ENCODE data around the gene CHKB. TPM values are rescaled to one million over a fixed set of nuclear protein-coding genes. Genes with fewer than 3 reads are reported as not detected.

The CHKB gene
- total and polyA plus RNA-seq, 2 of the 8 experiments (the other 6 are each of a cell fraction or from before 2014, with no cell fraction given): 27.9 to 42.2 TPM

DNA sequence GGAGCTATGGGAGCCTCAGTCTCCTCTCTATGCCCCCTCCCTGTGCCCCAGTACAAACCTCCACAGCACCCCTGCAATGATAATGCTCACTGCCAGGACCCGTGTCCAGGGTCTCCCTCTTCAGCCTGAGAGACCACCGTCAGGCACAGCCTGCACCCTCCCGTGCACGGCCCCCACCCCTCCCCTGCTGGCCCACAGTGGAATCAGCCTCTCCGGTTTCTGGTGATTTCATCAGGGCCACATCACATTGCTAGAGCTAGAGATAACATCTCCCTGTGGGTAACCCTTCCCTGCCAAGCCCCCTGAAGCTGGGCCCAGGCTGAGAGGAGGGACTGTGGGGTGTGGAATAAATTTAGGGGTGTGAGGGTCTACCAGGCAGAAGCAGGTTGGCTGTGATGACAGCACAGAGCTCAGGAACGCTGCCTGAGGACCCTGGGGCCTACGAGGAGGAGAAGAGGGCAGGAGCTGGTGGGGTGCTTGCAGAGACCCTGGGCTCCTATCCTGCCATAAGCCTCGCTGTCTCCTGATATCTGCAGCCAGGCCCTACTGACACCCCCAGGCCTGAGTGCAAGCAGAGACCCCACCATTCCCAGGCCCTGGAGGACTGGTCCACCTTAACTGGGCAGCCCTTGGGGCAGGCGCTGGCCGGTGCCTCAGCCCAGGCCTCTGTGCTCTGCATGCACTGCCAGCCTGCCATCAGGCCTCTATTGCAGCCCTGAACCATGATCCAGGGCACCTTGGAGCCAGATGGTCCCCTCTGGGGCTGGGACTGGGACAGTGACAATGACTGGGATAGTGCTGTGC is 36.9 kb downstream of the CHKB start, which contains the start of gene KLHDC7B:
TSS of gene KLHDC7B (plus strand) at position 378 of the 804 bp plus-strand sequence. CDS start at position 723, 345 bp downstream.
- H3K4ac ChIP-seq (replicated peaks; ENCODE audit: insufficient read length, low read depth, low read length): no peak within 1 kb of the TSS
- no peak within 1 kb of the TSS for H2AK5ac ChIP-seq (ENCODE audit: low read depth, low read length)
- no peak within 1 kb of the TSS for H4K5ac ChIP-seq (ENCODE audit: insufficient read length, low read depth, low read length)
- H3K56ac ChIP-seq (replicated peaks; ENCODE audit: insufficient read length, low read depth, low read length): no peak within 1 kb of the TSS
- H3K4me1 ChIP-seq (replicated peaks in 1 of 4; ENCODE audit: control insufficient read depth in 3 of 4, insufficient read depth in 4 of 4, low read length in 3 of 4): peaks cover 0 to 5% (median 1%) of the 10 kb centered on the region in 4 experiments; a peak in 2 of 7 replicates
- no peaks in the 10 kb centered on the region for H3K23me2 ChIP-seq (ENCODE audit: low read depth, low read length)
- ChIA-PET POLR2A (ENCODE audit: partially characterized antibody) (interaction anchor here (0.9 kb wide), 1 partner anchor 403 kb away, joined by 3 read pairs; no protein-coding TSS in a partner anchor), CTCF (ENCODE audit: partially characterized antibody) (interaction anchor here (0.6 to 2.5 kb wide), 6 partner anchors 10 to 346 kb away, joined by 3 to 9 read pairs (median 4); partner anchors contain the start of genes SCO2 and SYCE3)
- no peak within 1 kb of the TSS for H3K23ac ChIP-seq (ENCODE audit: insufficient read length)
- H2BK5ac ChIP-seq (ENCODE audit: low read depth, low read length): no peak within 1 kb of the TSS
- 0 out of 4 replicates have a peak within 1 kb of the TSS, but pooled peaks of 1 of the 2 experiments have one; percentile 13 for H3K4me2 ChIP-seq (ENCODE audit: insufficient read depth in 1 of 2, low read depth in 2 of 2, low read length in 2 of 2)
- FAIRE-seq: no peak
- peak within 1 kb of the TSS; percentile 17; the same call in 1 of the 2 replicates for H2BK12ac ChIP-seq (ENCODE audit: low read depth, low read length)
- no peak within 1 kb of the TSS for H3K14ac ChIP-seq (ENCODE audit: insufficient read length)
- no peak within 1 kb of the TSS for H3K27ac ChIP-seq (ENCODE audit: low read depth, low read length)
- no peaks in the 10 kb centered on the region for H3K36me3 ChIP-seq (ENCODE audit: control insufficient read depth in 2 of 4, insufficient read depth in 4 of 4, low read length in 3 of 4)
- 88% methylated on average over 10 of the region's 10 CpGs; no CpG with 5 or more reads in 1 of the 2 experiments for WGBS, 2 experiments (ENCODE audit: extremely low coverage in 1 of 2, insufficient coverage in 1 of 2, insufficient read length in 1 of 2, insufficient replicate concordance in 2 of 2, low coverage in 1 of 2, low lambda C conversion rate in 2 of 2, missing lambda C conversion rate in 1 of 2)
- TF ChIP-seq, protein P1, sequence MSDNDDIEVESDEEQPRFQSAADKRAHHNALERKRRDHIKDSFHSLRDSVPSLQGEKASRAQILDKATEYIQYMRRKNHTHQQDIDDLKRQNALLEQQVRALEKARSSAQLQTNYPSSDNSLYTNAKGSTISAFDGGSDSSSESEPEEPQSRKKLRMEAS (IDR thresholded peaks at IDR 0.05): no peak
- TF ChIP-seq GTF2F1 (IDR thresholded peaks at IDR 0.05; ENCODE audit: borderline replicate concordance, low read depth, low read length) (no peak), RAD21 (IDR thresholded peaks at IDR 0.05 in 1 of 2, conservative IDR thresholded peaks at IDR 0.05 in 1 of 2; ENCODE audit: low read depth in 2 of 2, low read length in 2 of 2) (no peak), TCF12 (IDR thresholded peaks at IDR 0.05; ENCODE audit: low read depth, low read length) (no peak), CHD2 (IDR thresholded peaks at IDR 0.05; ENCODE audit: low read length) (no peak)
- peak within 1 kb of the TSS; percentile 78; the same call in 1 of the 2 replicates for H4K8ac ChIP-seq (ENCODE audit: extremely low read depth, insufficient read depth, low read length)
- no peak within 1 kb of the TSS; a peak in 1 of 8 replicates for H3K4me3 ChIP-seq (ENCODE audit: extremely low read depth in 1 of 4, insufficient read depth in 2 of 4, low read depth in 3 of 4, low read length in 4 of 4)
- no peak within 1 kb of the TSS for H4K91ac ChIP-seq (replicated peaks; ENCODE audit: insufficient read length, low read length)
- no peak within 1 kb of the TSS for H3K9ac ChIP-seq (replicated peaks in 1 of 4; ENCODE audit: extremely low read depth in 1 of 4, low read depth in 3 of 4, low read length in 3 of 4)
- no peak within 1 kb of the TSS for H3K18ac ChIP-seq (ENCODE audit: extremely low read depth, low read length)
- H3K27me3 ChIP-seq (replicated peaks in 1 of 4; ENCODE audit: control insufficient read depth in 3 of 4, extremely low read depth in 1 of 4, insufficient read depth in 3 of 4, low read length in 3 of 4): peaks cover 0 to 13% (median 6%) of the 10 kb centered on the region in 4 experiments; a peak in 5 of 7 replicates
- no peaks in the 10 kb centered on the region for H4K20me1 ChIP-seq (replicated peaks in 1 of 2; ENCODE audit: control insufficient read depth in 1 of 2, insufficient read depth in 2 of 2, low read length in 2 of 2)
- DNase-seq (ENCODE audit: low read depth in 1 of 2, low spot score in 2 of 2): no peak
- H2BK120ac ChIP-seq (replicated peaks; ENCODE audit: low read depth, low read length): no peak within 1 kb of the TSS
- H3K79me1 ChIP-seq (ENCODE audit: low read depth, low read length): no peaks in the 10 kb centered on the region
- peak within 1 kb of the TSS; percentile 61; the same call in 1 of the 2 replicates for H2BK20ac ChIP-seq (ENCODE audit: low read length)
- H2BK15ac ChIP-seq (ENCODE audit: low read length): no peak within 1 kb of the TSS
- H3K79me2 ChIP-seq (ENCODE audit: control insufficient read depth in 1 of 2, insufficient read depth in 2 of 2, low read length in 2 of 2): no peaks in the 10 kb centered on the region
- H2AFZ ChIP-seq (ENCODE audit: low read length): no peak within 1 kb of the TSS
- no peaks in the 10 kb centered on the region for H3K9me3 ChIP-seq (ENCODE audit: insufficient read depth in 2 of 2, low read depth in 1 of 2, low read length in 1 of 2)
